Activated CD4-positive, alpha-beta T cell treated with anti-CD3 and anti-CD28 coated beads, Interleukin-10, Interleukin-2, amounts not matched to agents 100 ng/mL and 50 ng/mL, durations not matched to agents 16 hours and 8 hours (primary cell): ENCODE measurements around the gene FAM53A.
"Not testable (repeated sequence)": the region's sequence is repeated elsewhere in the genome, so short reads cannot be mapped to it uniquely, and the experiment has no call there.

Experiments used
- DNase-seq: peaks from one replicate; pipeline ENCODE4 v3.0.0-alpha.2; 2020

Gene FAM53A

GRCh38 chr4:1684506-1685234 lies 557 bp upstream of the FAM53A start:
- no peak for DNase-seq

GRCh38 chr4:1683261-1683735 lies 815 bp downstream of the FAM53A start:
- DNase-seq = no peak

GRCh38 chr4:1682860-1683259 lies 1.3 kb downstream of the FAM53A start:
- no peak for DNase-seq

GRCh38 chr4:1678244-1678643 lies 5.9 kb downstream of the FAM53A start:
- no peak for DNase-seq

- DNase-seq = no peak
Measured at GRCh38 chr4:1676605-1677525, 7.2 kb downstream of the FAM53A start.

- no peak for DNase-seq
Measured at GRCh38 chr4:1675802-1676137, 8.3 kb downstream of the FAM53A start.

- DNase-seq = no peak
Measured at GRCh38 chr4:1675136-1675801, 8.8 kb downstream of the FAM53A start.

- no peak for DNase-seq
Measured at GRCh38 chr4:1674682-1675081, 9.4 kb downstream of the FAM53A start.

- DNase-seq = no peak
Measured at GRCh38 chr4:1673671-1674070, 10.4 kb downstream of the FAM53A start.

GRCh38 chr4:1671011-1671410 lies 13.1 kb downstream of the FAM53A start:
- not testable (repeated sequence) for DNase-seq

- no peak for DNase-seq
Measured at GRCh38 chr4:1670279-1670678, 13.8 kb downstream of the FAM53A start.

- DNase-seq = no peak
Measured at GRCh38 chr4:1669850-1670249, 14.3 kb downstream of the FAM53A start.

GRCh38 chr4:1669270-1669669 lies 14.8 kb downstream of the FAM53A start:
- no peak for DNase-seq

- DNase-seq = no peak
Measured at GRCh38 chr4:1668488-1668840, 15.6 kb downstream of the FAM53A start.

- DNase-seq = no peak
Measured at GRCh38 chr4:1667273-1667672, 16.8 kb downstream of the FAM53A start.

- DNase-seq = no peak
Measured at GRCh38 chr4:1666391-1666790, 17.7 kb downstream of the FAM53A start.

- no peak for DNase-seq
Measured at GRCh38 chr4:1664141-1664540, 20.0 kb downstream of the FAM53A start.

GRCh38 chr4:1663549-1663948 lies 20.6 kb downstream of the FAM53A start:
- no peak for DNase-seq

- no peak for DNase-seq
Measured at GRCh38 chr4:1661695-1662094, 22.4 kb downstream of the FAM53A start.

- no peak for DNase-seq
Measured at GRCh38 chr4:1660948-1661677, 23.0 kb downstream of the FAM53A start.

- DNase-seq = no peak
Measured at GRCh38 chr4:1659104-1660043, 24.7 kb downstream of the FAM53A start.

GRCh38 chr4:1658581-1658980 lies 25.5 kb downstream of the FAM53A start:
- no peak for DNase-seq
